ENCODE results near the gene DDX1.

- no peak for TF ChIP-seq MYC (IDR thresholded peaks at IDR 0.05; ENCODE audit: insufficient read depth, insufficient read length, insufficient replicate concordance, low read length, severe bottlenecking)
- no peak for TF ChIP-seq TARDBP (IDR thresholded peaks at IDR 0.05; ENCODE audit: borderline replicate concordance)
- no peak for TF ChIP-seq CTCF (IDR thresholded peaks at IDR 0.05 in 2 of 3, conservative IDR thresholded peaks at IDR 0.05 in 1 of 3; ENCODE audit: control insufficient read depth in 2 of 3, extremely low read depth in 1 of 3, insufficient read depth in 1 of 3, low read depth in 3 of 3, low read length in 3 of 3)
- no peak for TF ChIP-seq POLR2A (IDR thresholded peaks at IDR 0.05; ENCODE audit: low read depth, low read length)
- TF ChIP-seq YY1 (IDR thresholded peaks at IDR 0.05; ENCODE audit: low read depth, low read length), result no peak
- TF ChIP-seq EZH2 (IDR thresholded peaks at IDR 0.05; ENCODE audit: borderline replicate concordance, control insufficient read depth, low read depth, low read length), result no peak
- no peak for TF ChIP-seq CREM (IDR thresholded peaks at IDR 0.05; ENCODE audit: low read depth)
- TF ChIP-seq EED (IDR thresholded peaks at IDR 0.05; ENCODE audit: low read depth), result no peak
- no peak for TF ChIP-seq DPF2 (IDR thresholded peaks at IDR 0.05)
- TF ChIP-seq, protein P1, sequence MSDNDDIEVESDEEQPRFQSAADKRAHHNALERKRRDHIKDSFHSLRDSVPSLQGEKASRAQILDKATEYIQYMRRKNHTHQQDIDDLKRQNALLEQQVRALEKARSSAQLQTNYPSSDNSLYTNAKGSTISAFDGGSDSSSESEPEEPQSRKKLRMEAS (IDR thresholded peaks at IDR 0.05; ENCODE audit: low read depth, low read length), result no peak
- TF ChIP-seq NFIC (IDR thresholded peaks at IDR 0.05; ENCODE audit: low read depth, low read length), result no peak
- TF ChIP-seq TBL1XR1 (IDR thresholded peaks at IDR 0.05; ENCODE audit: low read depth, low read length), result no peak
- TF ChIP-seq RAD21 (IDR thresholded peaks at IDR 0.05; ENCODE audit: insufficient read depth, low read depth, low read length), result no peak
These were observed 77.8 kb downstream of the DDX1 start for GRCh38 chr2:15669375-15669910.
